HG02973 (cell line): ENCODE results near the gene SHANK3.

Experiments used
- ATAC-seq: cut with Tn5 transposase; IDR thresholded peaks from one replicate; pipeline ENCODE4 v1.9.1; 2021; ENCODE audit warnings: moderate library complexity; ENCODE audit not compliant: unreplicated experiment

Gene SHANK3

DNA sequence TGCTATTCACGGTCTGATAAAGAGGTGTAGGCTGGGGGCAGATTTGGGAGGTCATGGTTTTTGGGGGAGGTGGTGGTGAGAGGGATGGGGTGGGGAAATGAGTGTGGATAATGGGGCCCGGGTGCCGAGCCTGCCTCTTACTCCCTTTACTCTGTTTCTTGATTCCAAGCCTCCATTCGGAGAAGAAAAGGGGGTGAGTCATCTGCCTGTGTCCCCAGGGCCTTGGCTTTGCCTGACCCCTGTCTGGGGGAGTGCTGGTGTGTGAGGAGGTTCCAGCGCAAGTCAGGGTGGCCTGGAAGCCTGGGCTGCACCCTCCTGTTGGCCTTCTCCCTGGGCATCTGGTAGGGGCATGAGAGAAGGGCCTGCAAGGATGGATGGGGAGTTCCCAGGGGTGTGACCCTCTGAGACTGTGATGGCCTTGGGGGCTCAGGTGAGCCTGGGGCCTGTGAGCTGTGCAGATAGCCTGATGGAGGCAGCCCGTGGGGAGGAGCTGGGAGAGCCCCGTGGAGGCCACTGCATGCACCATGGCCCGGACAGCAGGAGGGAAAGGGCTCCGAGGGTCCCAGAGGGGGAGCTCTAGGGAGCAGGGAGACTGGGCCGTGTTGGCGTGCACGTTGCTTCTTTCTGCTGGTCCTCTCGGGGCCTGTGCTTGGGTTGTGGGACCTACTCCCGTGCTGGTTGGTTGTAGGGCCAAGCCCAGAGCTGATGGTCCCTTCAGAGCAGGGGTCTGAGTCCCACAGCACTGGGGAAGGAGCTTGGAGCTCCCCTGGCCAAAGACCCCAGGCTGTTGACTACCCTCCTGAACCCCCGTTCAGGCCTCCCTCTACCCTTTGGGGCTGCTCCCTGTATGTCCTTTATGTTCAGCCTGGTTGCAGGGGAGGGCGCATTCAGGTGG is 39.1 kb downstream of the SHANK3 start:
- no peak for ATAC-seq

GRCh38 chr22:50712341-50713007 is 39.9 kb downstream of the SHANK3 start:
- no peak for ATAC-seq

- no peak for ATAC-seq
Measured at GRCh38 chr22:50713008-50713385, 40.4 kb downstream of the SHANK3 start.

GRCh38 chr22:50713571-50714056 is 41.0 kb downstream of the SHANK3 start:
- ATAC-seq, result no peak

- ATAC-seq, result no peak
Measured at GRCh38 chr22:50714150-50714549, 41.5 kb downstream of the SHANK3 start.

DNA sequence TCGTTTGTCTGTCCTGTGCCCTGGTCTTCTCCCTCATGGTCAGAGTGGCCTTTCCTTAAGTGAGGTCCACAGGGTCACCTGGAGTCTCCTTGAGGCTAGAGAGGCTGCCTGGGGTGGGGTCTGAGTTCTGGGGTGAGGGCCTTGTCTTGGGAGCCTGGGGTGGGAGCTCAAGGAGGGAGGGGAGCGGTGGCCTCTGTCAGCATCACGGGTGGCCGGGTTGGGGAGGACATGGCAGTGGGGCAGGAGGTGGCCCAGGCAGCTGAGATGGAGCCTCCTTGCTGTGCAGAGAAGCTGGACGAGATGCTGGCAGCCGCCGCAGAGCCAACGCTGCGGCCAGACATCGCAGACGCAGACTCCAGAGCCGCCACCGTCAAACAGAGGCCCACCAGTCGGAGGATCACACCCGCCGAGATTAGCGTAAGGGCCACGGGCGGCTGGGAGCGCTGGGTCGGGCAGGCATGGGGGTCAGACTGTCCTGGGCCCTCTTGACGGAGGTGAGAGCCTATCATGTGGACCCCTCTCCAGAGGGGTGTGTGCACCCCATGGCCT is 42.1 kb downstream of the SHANK3 start:
- ATAC-seq, result no peak

DNA sequence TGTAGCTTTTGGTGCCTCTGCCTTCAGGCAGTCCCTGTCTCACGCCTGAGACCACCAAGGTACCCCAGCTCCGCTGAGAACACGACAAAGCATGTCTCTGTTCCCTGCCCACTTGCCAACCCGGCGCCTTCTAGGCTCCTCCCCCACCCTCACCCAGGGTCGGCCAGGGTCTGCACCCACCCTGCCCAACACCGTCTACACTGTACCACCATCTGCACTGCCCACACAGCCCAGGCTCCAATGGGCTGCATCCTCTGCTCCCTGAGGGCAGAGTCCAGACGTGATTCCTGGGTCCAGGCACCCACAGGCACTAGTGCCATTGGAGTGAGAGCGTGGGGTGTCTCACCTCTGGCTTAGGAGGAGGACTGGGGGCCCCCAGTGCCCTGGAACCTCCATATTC is 42.6 kb downstream of the SHANK3 start:
- no peak for ATAC-seq

DNA sequence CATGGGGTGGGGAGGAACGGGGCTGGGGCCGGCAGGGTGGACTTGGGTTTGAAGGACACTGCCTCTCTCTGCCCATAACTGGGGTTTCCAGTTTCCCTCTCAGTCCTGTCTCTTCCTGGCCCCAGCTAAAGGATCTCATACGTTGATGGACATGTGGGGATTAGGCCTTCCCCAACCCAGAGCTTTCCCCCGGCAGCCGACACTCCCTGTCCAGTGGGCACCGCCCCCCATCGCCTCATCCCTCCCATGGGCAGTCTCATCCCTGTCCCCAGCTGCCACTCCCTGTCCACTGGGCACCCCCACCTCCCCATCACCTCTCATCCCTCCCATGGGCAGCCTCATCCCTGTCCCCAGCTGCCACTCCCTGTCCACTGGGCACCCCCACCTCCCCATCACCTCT is 43.2 kb downstream of the SHANK3 start:
- no peak for ATAC-seq

- no peak for ATAC-seq
Measured at GRCh38 chr22:50716290-50717024, 43.8 kb downstream of the SHANK3 start.

- ATAC-seq, result no peak
Measured at GRCh38 chr22:50717709-50718351, 45.2 kb downstream of the SHANK3 start.

DNA sequence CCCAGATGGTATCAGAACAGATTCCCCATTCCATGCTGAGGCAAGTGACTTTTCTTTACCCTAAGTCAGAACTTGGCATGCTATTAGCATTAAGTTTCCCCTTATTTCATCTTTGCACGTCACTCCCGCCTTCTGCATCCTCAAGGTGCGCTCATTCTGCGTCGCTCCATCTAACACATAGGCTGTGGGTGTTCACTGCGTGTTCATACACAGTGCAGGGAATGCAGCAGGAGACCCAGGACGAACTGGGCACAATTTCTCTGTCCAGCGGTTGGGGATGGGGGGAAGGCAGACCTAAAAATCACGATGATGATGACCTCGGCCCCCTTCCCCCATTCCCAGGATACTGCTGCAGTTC is 45.7 kb downstream of the SHANK3 start:
- ATAC-seq, result no peak

- ATAC-seq, result no peak
Measured at GRCh38 chr22:50719814-50720300, 47.2 kb downstream of the SHANK3 start.

DNA sequence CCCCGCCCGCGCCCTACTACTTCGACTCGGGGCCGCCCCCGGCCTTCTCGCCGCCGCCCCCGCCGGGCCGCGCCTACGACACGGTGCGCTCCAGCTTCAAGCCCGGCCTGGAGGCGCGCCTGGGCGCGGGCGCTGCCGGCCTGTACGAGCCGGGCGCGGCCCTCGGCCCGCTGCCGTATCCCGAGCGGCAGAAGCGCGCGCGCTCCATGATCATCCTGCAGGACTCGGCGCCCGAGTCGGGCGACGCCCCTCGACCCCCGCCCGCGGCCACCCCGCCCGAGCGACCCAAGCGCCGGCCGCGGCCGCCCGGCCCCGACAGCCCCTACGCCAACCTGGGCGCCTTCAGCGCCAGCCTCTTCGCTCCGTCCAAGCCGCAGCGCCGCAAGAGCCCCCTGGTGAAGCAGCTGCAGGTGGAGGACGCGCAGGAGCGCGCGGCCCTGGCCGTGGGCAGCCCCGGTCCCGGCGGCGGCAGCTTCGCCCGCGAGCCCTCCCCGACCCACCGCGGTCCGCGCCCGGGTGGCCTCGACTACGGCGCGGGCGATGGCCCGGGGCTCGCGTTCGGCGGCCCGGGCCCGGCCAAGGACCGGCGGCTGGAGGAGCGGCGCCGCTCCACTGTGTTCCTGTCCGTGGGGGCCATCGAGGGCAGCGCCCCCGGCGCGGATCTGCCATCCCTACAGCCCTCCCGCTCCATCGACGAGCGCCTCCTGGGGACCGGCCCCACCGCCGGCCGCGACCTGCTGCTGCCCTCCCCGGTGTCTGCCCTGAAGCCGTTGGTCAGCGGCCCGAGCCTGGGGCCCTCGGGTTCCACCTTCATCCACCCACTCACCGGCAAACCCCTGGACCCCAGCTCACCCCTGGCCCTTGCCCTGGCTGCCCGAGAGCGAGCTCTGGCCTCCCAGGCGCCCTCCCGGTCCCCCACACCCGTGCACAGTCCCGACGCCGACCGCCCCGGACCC is 48.0 kb downstream of the SHANK3 start:
- ATAC-seq, result no peak

- ATAC-seq, result no peak
Measured at GRCh38 chr22:50721257-50721844, 48.7 kb downstream of the SHANK3 start.

DNA sequence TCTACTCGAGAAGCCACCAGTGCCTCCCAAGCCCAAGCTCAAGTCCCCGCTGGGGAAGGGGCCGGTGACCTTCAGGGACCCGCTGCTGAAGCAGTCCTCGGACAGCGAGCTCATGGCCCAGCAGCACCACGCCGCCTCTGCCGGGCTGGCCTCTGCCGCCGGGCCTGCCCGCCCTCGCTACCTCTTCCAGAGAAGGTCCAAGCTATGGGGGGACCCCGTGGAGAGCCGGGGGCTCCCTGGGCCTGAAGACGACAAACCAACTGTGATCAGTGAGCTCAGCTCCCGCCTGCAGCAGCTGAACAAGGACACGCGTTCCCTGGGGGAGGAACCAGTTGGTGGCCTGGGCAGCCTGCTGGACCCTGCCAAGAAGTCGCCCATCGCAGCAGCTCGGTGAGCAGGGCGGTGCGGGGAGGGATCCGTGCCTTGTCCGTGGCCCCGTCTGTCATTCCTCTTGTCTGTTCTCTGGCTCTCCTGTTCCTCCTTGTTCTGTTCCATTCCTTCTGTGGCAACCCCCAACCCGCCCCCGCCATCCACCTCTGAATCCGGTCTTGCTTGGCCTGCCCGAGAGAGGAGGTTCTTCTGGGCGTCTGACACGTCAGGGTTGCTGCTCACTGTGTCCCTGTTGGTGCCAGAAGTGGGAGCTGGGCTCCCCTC is 49.6 kb downstream of the SHANK3 start:
- ATAC-seq, result no peak
